ENCODE results near the gene FKBP9. TPM values are rescaled to one million over a fixed set of nuclear protein-coding genes. Genes with fewer than 3 reads are reported as not detected.
A peak's percentile ranks its signal among the peaks of the same experiment; 100 is the strongest.

FKBP9 gene
- total RNA-seq, 4 donors from 2014 or later: 81.8 to 164 (median 130) TPM

DNA sequence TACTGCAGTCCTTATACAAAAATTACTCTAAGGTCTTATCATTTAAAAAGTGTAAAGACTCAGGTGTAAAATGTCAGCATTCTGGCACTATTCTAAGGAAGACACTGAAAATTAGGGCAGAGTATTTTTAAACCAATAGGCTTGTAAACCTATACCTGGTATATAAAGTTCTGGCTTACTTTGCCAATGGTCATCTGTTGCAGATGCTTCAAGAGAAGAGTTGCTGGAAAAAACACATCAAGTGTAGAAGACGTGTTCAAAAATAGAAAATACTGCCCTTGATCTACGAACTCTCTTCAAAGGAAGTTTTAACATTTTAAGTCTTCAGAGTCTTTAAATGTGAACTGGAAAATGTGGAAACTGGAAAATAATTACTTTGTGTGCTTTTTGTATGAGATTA lies 81.4 kb downstream of the FKBP9 start:
- 12 to 23% methylated on average over 2 of the region's 2 CpGs for WGBS, 2 donors
- intact Hi-C loops (cut with DNase I; ENCODE audit: low total_unique reads): no loop called here

DNA sequence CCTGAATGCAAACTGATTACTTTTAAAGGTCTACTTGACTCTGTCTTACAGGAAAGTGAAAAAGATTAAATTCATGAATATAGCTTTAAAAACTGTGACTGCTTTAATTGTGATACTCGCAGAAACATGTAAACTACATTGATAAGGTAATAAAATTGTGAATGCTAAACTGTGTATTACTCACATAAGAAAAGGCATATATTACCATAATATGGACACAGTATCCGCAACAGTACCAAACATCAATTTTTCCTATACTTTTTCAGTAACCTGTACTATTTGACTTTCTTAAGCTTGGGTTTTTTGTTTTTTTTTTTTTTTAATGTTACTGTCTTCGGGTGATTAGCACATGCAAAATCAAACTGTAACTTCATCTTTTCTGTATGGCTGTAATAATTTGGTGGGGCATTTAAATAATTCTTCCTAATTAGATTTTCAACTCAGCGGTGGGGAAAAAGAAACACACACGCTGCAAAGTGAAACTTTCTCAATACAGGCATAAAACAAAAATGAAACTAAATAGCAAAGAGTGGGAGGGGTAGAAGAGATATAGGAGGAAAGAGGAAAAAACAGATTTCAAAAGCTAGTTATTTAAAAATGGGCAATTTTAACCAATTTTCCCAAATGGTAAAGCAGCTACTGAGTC lies 82.1 kb downstream of the FKBP9 start:
- no peak overlapping the region for H3K4me3 ChIP-seq (ENCODE audit: low read depth, poor library complexity, severe bottlenecking)
- intact Hi-C loops (cut with DNase I; ENCODE audit: low total_unique reads): no loop called here
- 5 to 9% methylated on average over 5 of the region's 5 CpGs for WGBS, 2 donors
- TF ChIP-seq, protein P1, sequence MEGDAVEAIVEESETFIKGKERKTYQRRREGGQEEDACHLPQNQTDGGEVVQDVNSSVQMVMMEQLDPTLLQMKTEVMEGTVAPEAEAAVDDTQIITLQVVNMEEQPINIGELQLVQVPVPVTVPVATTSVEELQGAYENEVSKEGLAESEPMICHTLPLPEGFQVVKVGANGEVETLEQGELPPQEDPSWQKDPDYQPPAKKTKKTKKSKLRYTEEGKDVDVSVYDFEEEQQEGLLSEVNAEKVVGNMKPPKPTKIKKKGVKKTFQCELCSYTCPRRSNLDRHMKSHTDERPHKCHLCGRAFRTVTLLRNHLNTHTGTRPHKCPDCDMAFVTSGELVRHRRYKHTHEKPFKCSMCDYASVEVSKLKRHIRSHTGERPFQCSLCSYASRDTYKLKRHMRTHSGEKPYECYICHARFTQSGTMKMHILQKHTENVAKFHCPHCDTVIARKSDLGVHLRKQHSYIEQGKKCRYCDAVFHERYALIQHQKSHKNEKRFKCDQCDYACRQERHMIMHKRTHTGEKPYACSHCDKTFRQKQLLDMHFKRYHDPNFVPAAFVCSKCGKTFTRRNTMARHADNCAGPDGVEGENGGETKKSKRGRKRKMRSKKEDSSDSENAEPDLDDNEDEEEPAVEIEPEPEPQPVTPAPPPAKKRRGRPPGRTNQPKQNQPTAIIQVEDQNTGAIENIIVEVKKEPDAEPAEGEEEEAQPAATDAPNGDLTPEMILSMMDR (IDR thresholded peaks at IDR 0.05): no peak
- TF ChIP-seq POLR2A (IDR thresholded peaks at IDR 0.05): no peak
- DNase-seq (ENCODE audit: low spot score in 2 of 2): no peak

More for the DNA sequence above, 81.4 kb downstream of the FKBP9 start:
- H3K4me3 ChIP-seq (ENCODE audit: low read depth, poor library complexity, severe bottlenecking): no peak overlapping the region
- TF ChIP-seq POLR2A (IDR thresholded peaks at IDR 0.05): no peak
- no peak for DNase-seq (ENCODE audit: low spot score in 2 of 2)

DNA sequence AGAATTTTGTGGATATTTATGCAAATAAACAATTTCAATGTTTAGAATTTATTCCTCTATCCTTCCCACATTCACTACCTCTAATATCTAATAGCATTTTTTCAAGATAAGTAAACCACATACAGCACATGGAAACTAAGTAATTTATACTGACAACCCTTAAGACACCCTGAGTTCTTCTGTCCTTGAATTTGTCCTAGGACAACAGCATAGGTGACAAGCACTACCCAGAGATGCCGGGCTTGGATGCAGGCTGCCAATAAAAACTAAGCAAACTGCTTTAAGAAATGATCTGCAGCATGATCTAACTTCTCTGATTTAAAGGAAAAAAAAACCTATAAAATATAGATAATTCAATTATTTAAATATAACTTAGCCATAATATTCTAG lies 82.7 kb downstream of the FKBP9 start:
- DNase-seq (ENCODE audit: low spot score in 2 of 2): no peak
- H3K4me3 ChIP-seq (ENCODE audit: low read depth, poor library complexity, severe bottlenecking): no peak overlapping the region
- intact Hi-C loops (cut with DNase I; ENCODE audit: low total_unique reads): no loop called here
- 16 to 24% methylated on average over 1 of the region's 1 CpG for WGBS, 2 donors
- TF ChIP-seq POLR2A (IDR thresholded peaks at IDR 0.05): no peak
- TF ChIP-seq, protein P1 (IDR thresholded peaks at IDR 0.05): no peak

DNA sequence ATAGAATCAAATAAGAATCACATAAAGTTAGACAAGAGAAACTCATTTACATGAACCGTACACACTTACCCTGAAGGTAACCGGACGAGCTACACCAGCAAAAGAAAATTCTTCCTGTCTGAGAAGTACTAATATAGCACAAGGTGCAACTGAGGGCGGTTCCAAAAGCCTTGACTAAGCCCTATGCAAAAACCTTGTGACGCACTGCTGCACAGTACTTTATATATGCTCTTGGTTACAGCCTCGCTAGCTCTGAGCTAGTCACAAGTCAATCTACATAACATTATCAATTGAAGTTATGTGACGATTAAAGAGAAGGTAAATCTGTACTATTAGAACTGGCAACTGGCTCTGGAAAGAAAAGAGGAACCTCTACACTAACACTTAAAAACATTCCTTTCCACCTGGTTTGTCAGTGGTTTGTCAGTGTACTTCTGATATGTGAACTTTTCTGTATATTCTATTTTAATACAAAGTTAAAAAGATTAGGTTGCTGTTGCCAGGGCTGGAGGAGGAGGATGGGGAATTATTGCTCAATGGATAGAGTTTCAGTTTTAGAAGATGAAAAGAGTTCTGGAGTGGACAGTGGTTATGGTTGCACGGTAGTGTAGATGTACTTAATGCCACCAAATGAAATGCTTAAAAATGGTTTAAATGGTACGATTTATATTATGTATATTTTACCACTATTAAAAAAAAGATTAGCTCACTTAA lies 83.7 kb downstream of the FKBP9 start:
- DNase-seq (ENCODE audit: low spot score in 2 of 2): peak in 1 of 2 donors; percentile 48
- no peak for TF ChIP-seq POLR2A (IDR thresholded peaks at IDR 0.05)
- TF ChIP-seq, protein P1 (IDR thresholded peaks at IDR 0.05): no peak
- 43 to 47% methylated on average over 9 of the region's 9 CpGs for WGBS, 2 donors
- intact Hi-C loops (cut with DNase I; ENCODE audit: low total_unique reads): no loop called here
- H3K4me3 ChIP-seq (ENCODE audit: low read depth, poor library complexity, severe bottlenecking): no peak overlapping the region

DNA sequence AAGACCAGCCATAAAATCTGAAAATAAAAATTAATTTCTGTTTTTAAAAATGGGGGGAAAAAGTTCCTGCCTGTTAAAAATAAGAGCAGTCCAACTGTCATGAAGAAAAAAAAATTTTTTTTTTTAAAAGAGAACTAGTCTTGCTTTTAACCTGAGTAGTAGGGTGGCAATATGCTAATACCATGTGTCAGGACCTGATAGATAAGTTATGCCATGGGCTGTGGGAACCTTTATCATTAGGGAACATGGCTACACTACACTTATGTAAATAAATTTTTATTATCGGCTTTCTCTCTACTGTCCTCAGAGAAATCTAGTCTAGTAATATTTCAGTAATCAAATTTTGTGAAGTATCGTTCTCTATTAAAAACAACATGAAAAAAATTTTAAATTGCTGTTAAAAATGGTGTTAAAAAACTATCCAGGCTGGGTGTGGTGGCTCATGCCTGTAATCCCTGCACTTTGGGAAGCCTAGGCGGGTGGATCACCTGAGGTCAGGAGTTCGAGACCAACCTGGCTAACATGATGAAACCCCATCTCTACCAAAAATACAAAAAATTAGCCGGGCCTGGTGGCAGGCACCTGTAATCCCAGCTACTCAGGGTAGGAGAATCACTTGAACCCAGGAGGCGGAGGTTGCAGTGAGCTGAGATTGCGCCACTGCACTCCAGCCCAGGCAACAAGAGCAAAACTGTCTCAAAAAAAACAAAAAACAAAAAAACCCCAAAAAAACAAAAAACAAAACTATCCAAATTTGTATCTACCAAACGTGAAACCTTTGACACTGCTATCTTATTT lies 84.6 kb downstream of the FKBP9 start:
- no peak for DNase-seq (ENCODE audit: low spot score in 2 of 2)
- H3K4me3 ChIP-seq (ENCODE audit: low read depth, poor library complexity, severe bottlenecking): no peak overlapping the region
- TF ChIP-seq, protein P1 (IDR thresholded peaks at IDR 0.05): no peak
- TF ChIP-seq POLR2A (IDR thresholded peaks at IDR 0.05): no peak
- 91% methylated on average over 8 of the region's 8 CpGs for WGBS, 2 donors
- intact Hi-C loops (cut with DNase I; ENCODE audit: low total_unique reads): no loop called here

Measured in lower leg skin (tissue), 4 donors.